ENCODE measurements around the gene FXR2. TPM values are rescaled to one million over a fixed set of nuclear protein-coding genes. Genes with fewer than 3 reads are reported as not detected.

The FXR2 gene
- total RNA-seq, 5 donors from 2014 or later (not counting 1 experiment from before 2014, with no cell fraction given), result 25.4 to 44.7 (median 40.5) TPM

DNA sequence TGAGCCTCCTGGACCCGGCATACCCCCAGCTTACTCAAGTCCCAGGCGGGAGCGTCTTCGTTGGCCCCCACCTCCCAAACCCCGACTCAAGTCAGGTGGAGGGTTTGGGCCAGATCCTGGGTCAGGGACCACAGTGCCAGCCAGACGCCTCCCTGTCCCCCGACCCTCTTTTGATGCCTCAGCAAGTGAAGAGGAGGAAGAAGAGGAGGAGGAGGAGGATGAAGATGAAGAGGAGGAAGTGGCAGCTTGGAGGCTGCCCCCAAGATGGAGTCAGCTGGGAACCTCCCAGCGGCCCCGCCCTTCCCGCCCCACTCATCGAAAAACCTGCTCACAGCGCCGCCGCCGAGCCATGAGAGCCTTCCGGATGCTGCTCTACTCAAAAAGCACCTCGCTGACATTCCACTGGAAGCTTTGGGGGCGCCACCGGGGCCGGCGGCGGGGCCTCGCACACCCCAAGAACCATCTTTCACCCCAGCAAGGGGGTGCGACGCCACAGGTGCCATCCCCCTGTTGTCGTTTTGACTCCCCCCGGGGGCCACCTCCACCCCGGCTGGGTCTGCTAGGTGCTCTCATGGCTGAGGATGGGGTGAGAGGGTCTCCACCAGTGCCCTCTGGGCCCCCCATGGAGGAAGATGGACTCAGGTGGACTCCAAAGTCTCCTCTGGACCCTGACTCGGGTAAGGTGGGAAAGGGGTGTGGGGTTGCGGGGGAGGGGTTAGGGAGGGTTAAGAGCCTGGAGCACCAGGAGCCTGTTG is 51.4 kb downstream of the FXR2 start:
- POLR2A ChIA-PET, result interaction anchor here in 1 of 2 donors (0.5 kb wide), 1 partner anchor 58 kb away, joined by 5 read pairs; no protein-coding TSS in a partner anchor
- Histone ChIP-seq H3K27me3 (replicated peaks in 1 of 2; ENCODE audit: control insufficient read depth in 2 of 2, extremely low read depth in 1 of 2, insufficient read depth in 2 of 2, low read length in 1 of 2) (no peaks in the 10 kb centered on the region), H3K9me3 (no peaks in the 10 kb centered on the region), H3K4me3 (ENCODE audit: control insufficient read depth in 1 of 2, extremely low read depth in 1 of 2, low read length in 1 of 2) (no peak overlapping the region), H3K36me3 (ENCODE audit: control insufficient read depth in 2 of 2, extremely low read depth in 1 of 2, insufficient read depth in 1 of 2, low read length in 1 of 2) (peaks cover 3 to 35% of the 10 kb centered on the region in 2 donors), H3K27ac (ENCODE audit: low read length) (no peak overlapping the region), H3K4me1 (ENCODE audit: control insufficient read depth in 1 of 2, extremely low read depth in 1 of 2, insufficient read depth in 2 of 2, low read length in 2 of 2) (peaks cover 8 to 39% of the 10 kb centered on the region in 2 experiments)
- H3K36me3 Mint-ChIP-seq, result peaks cover 9% of the 10 kb centered on the region
- WGBS (ENCODE audit: insufficient coverage), result 95% methylated on average over 14 of the region's 30 CpGs
- H3K9me3 Mint-ChIP-seq, result no peaks in the 10 kb centered on the region
- DNase-seq (no peak), ATAC-seq (replicated peaks in 1 of 4) (no peak)
- no peaks in the 10 kb centered on the region for H3K27me3 Mint-ChIP-seq
- H3K27ac Mint-ChIP-seq, result peak overlapping the region in 1 of 2 donors; percentile 84
- CTCF ChIA-PET, result no interaction called here
- H3K4me3 Mint-ChIP-seq, result peak overlapping the region; percentile 82 to 87 (median 85)
- H3K4me1 Mint-ChIP-seq, result peaks cover 24 to 44% (median 34%) of the 10 kb centered on the region in 3 donors

DNA sequence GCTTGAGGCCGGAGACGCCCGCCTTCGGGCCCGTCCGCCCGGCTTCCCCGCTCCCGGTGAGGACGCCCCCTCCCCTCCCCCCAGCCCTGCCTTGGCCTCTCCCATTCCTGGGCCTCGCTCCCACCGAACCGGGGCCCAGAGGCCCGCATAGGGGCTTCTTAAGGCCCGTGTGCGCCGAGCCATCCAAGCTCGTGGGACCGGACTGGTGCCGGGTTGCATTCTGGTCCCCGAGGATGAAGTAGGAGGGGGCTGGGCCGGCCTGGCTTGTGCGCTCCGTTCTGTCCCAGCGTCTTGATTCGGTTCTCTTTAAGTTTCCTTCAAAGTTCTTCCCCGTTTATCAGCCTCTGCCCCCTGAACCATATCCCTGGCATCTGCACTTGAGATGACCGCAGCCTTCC is 52.5 kb downstream of the FXR2 start:
- H3K36me3 ChIP-seq (ENCODE audit: control insufficient read depth in 2 of 2, extremely low read depth in 1 of 2, insufficient read depth in 1 of 2, low read length in 1 of 2), result peaks cover 3 to 35% of the 10 kb centered on the region in 2 donors
- H3K9me3 Mint-ChIP-seq, result no peaks in the 10 kb centered on the region
- H3K9me3 ChIP-seq, result no peaks in the 10 kb centered on the region
- no peak for DNase-seq
- peak in 3 of 4 experiments; percentile 2 to 4 (median 2) for ATAC-seq (replicated peaks in 1 of 4)
- peaks cover 28 to 48% (median 44%) of the 10 kb centered on the region in 3 donors for H3K4me1 Mint-ChIP-seq
- H3K4me1 ChIP-seq (ENCODE audit: control insufficient read depth in 1 of 2, extremely low read depth in 1 of 2, insufficient read depth in 2 of 2, low read length in 2 of 2), result peaks cover 12 to 50% of the 10 kb centered on the region in 2 experiments
- peak overlapping the region; percentile 79 to 84 for H3K27ac Mint-ChIP-seq
- WGBS (ENCODE audit: insufficient coverage), result under 1% methylated on average over 23 of the region's 28 CpGs
- no peaks in the 10 kb centered on the region for H3K27me3 ChIP-seq (replicated peaks in 1 of 2; ENCODE audit: control insufficient read depth in 2 of 2, extremely low read depth in 1 of 2, insufficient read depth in 2 of 2, low read length in 1 of 2)
- ChIA-PET POLR2A (interaction anchor here in 1 of 2 donors (1.0 to 1.1 kb wide), 2 partner anchors 12 to 21 kb away, joined by 3 read pairs; partner anchors contain the start of gene MPDU1), CTCF (no interaction called here)
- peak overlapping the region; percentile 61 for H3K27ac ChIP-seq (ENCODE audit: low read length)
- peak overlapping the region; percentile 67 to 83 for H3K4me3 ChIP-seq (ENCODE audit: control insufficient read depth in 1 of 2, extremely low read depth in 1 of 2, low read length in 1 of 2)
- peaks cover 4% of the 10 kb centered on the region for H3K36me3 Mint-ChIP-seq
- no peaks in the 10 kb centered on the region for H3K27me3 Mint-ChIP-seq
- peak overlapping the region; percentile 82 to 87 (median 85) for H3K4me3 Mint-ChIP-seq

DNA sequence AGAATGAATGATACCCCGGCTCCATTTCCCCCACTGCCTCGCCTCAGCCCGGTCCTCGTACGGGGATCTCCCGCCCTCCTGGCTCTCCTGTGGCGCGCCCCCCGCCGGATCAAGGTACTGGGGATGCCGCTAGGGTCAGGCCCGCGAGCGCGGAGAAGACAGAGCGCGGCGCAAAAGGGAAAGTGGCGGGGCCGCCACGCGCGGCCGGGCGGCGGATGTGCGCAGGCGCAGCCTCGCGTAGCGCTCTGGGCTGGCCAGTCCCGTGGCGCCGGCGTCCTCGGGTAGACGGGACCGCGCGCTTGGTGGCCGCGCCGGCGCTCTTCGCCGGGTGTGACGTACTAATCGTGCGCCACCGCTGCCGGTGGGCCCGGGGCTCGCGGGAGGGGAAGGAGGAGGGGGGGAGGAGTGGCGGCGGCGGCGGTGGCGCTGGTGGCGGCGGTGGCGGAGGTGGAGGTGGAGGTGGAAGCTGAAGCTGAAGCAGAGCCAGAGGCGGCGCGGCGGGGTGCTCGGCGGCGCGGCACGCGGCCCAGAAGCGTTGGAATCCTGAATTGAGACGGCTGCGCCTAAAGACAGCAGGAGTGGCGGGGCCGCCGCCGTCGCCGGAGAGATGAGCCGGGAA is 53.0 kb downstream of the FXR2 start, which contains the start of gene SENP3:
TSS of gene SENP3 (plus strand) at position 331 of the 619 bp plus-strand sequence. CDS start 1,158 bp downstream, outside the sequence.
- H3K4me1 Mint-ChIP-seq, result peaks cover 29 to 48% (median 46%) of the 10 kb centered on the region in 3 donors
- H3K27ac Mint-ChIP-seq, result peak within 1 kb of the TSS; percentile 85 to 95
- peak within 1 kb of the TSS; percentile 73 to 83 for H3K4me3 ChIP-seq (ENCODE audit: control insufficient read depth in 1 of 2, extremely low read depth in 1 of 2, low read length in 1 of 2)
- no peaks in the 10 kb centered on the region for H3K9me3 ChIP-seq
- H3K4me3 Mint-ChIP-seq, result peak within 1 kb of the TSS; percentile 87 to 92 (median 92)
- no peaks in the 10 kb centered on the region for H3K27me3 Mint-ChIP-seq
- peaks cover 4% of the 10 kb centered on the region for H3K36me3 Mint-ChIP-seq
- H3K4me1 ChIP-seq (ENCODE audit: control insufficient read depth in 1 of 2, extremely low read depth in 1 of 2, insufficient read depth in 2 of 2, low read length in 2 of 2), result peaks cover 12 to 51% of the 10 kb centered on the region in 2 experiments
- H3K27ac ChIP-seq (ENCODE audit: low read length), result peak within 1 kb of the TSS; percentile 91
- peak; percentile 74 to 97 (median 85) for DNase-seq
- under 1% methylated on average over 77 of the region's 82 CpGs for WGBS (ENCODE audit: insufficient coverage)
- H3K36me3 ChIP-seq (ENCODE audit: control insufficient read depth in 2 of 2, extremely low read depth in 1 of 2, insufficient read depth in 1 of 2, low read length in 1 of 2), result peaks cover 3 to 33% of the 10 kb centered on the region in 2 donors
- POLR2A ChIA-PET, result interaction anchor here (0.6 to 1.1 kb wide), 4 partner anchors 13 to 120 kb away, joined by 3 to 5 read pairs (median 4); partner anchors contain the start of gene MPDU1 (in 1 of the 2)
- H3K27me3 ChIP-seq (replicated peaks in 1 of 2; ENCODE audit: control insufficient read depth in 2 of 2, extremely low read depth in 1 of 2, insufficient read depth in 2 of 2, low read length in 1 of 2), result no peaks in the 10 kb centered on the region
- CTCF ChIA-PET, result interaction anchor here (1.0 to 2.8 kb wide), 17 partner anchors 9 to 516 kb away, joined by 3 to 22 read pairs (median 6); partner anchors contain the start of genes FXR2 (in 1 of the 2), GABARAP (in 1 of the 2), TMEM102 (in 1 of the 2) and TP53 (in 1 of the 2)
- no peaks in the 10 kb centered on the region for H3K9me3 Mint-ChIP-seq
- peak; percentile 86 to 89 (median 88) for ATAC-seq (replicated peaks in 1 of 4)

DNA sequence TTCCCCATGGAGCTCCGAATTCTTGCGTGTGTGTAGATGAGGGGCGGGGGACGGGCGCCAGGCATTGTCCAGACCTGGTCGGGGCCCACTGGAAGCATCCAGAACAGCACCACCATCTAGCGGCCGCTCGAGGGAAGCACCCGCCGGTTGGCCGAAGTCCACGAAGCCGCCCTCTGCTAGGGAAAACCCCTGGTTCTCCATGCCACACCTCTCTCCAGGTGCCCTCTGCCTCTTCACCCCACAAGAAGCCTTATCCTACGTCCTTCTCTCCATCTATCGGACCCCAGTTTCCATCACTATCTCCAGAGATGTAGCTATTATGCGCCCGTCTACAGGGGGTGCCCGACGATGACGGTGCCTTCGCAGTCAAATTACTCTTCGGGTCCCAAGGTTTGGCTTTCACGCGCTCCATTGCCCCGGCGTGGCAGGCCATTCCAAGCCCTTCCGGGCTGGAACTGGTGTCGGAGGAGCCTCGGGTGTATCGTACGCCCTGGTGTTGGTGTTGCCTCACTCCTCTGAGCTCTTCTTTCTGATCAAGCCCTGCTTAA is 53.6 kb downstream of the FXR2 start:
- peak overlapping the region; percentile 87 to 92 (median 92) for H3K4me3 Mint-ChIP-seq
- POLR2A ChIA-PET, result interaction anchor here (0.5 to 1.2 kb wide), 6 partner anchors 22 to 280 kb away, joined by 3 to 5 read pairs (median 4); partner anchors contain the start of genes MPDU1 (in 1 of the 2) and SLC2A4 (in 1 of the 2)
- peak; percentile 62 to 72 (median 69) for ATAC-seq (replicated peaks in 1 of 4)
- Histone ChIP-seq H3K4me1 (ENCODE audit: control insufficient read depth in 1 of 2, extremely low read depth in 1 of 2, insufficient read depth in 2 of 2, low read length in 2 of 2) (peaks cover 12 to 51% of the 10 kb centered on the region in 2 experiments), H3K4me3 (ENCODE audit: control insufficient read depth in 1 of 2, extremely low read depth in 1 of 2, low read length in 1 of 2) (peak overlapping the region; percentile 73 to 83), H3K27ac (ENCODE audit: low read length) (peak overlapping the region; percentile 91), H3K9me3 (no peaks in the 10 kb centered on the region), H3K27me3 (replicated peaks in 1 of 2; ENCODE audit: control insufficient read depth in 2 of 2, extremely low read depth in 1 of 2, insufficient read depth in 2 of 2, low read length in 1 of 2) (no peaks in the 10 kb centered on the region), H3K36me3 (ENCODE audit: control insufficient read depth in 2 of 2, extremely low read depth in 1 of 2, insufficient read depth in 1 of 2, low read length in 1 of 2) (peaks cover 3 to 32% of the 10 kb centered on the region in 2 donors)
- WGBS (ENCODE audit: insufficient coverage), result 0% methylated on average over 25 of the region's 32 CpGs
- H3K9me3 Mint-ChIP-seq, result no peaks in the 10 kb centered on the region
- CTCF ChIA-PET, result interaction anchor here (0.6 to 2.8 kb wide), 35 partner anchors 9 to 515 kb away, joined by 3 to 22 read pairs (median 4); partner anchors contain the start of genes FXR2 (in 1 of the 2), GABARAP (in 1 of the 2), TMEM102 (in 1 of the 2) and TP53 (in 1 of the 2)
- H3K27me3 Mint-ChIP-seq, result no peaks in the 10 kb centered on the region
- peaks cover 33 to 53% (median 52%) of the 10 kb centered on the region in 3 donors for H3K4me1 Mint-ChIP-seq
- peak overlapping the region; percentile 85 to 95 for H3K27ac Mint-ChIP-seq
- H3K36me3 Mint-ChIP-seq, result peaks cover 8% of the 10 kb centered on the region
- peak; percentile 48 to 87 (median 71) for DNase-seq

GRCh38 chr17:7560172-7561027 is 54.3 kb downstream of the FXR2 start:
- peaks cover 36 to 59% (median 56%) of the 10 kb centered on the region in 3 donors for H3K4me1 Mint-ChIP-seq
- H3K9me3 ChIP-seq, result no peaks in the 10 kb centered on the region
- no peaks in the 10 kb centered on the region for H3K9me3 Mint-ChIP-seq
- H3K27ac Mint-ChIP-seq, result peak overlapping the region; percentile 85 to 95
- ChIA-PET CTCF (interaction anchor here (0.6 to 2.8 kb wide), 36 partner anchors 8 to 515 kb away, joined by 3 to 22 read pairs (median 4); partner anchors contain the start of genes FXR2 (in 1 of the 2), GABARAP (in 1 of the 2), TMEM102 (in 1 of the 2) and TP53 (in 1 of the 2)), POLR2A (interaction anchor here (0.5 to 1.2 kb wide), 5 partner anchors 53 to 279 kb away, joined by 3 to 8 read pairs (median 4); partner anchors contain the start of gene SLC2A4 (in 1 of the 2))
- ATAC-seq (replicated peaks in 1 of 4), result peak in 3 of 4 experiments; percentile 14 to 21 (median 17)
- H3K4me1 ChIP-seq (ENCODE audit: control insufficient read depth in 1 of 2, extremely low read depth in 1 of 2, insufficient read depth in 2 of 2, low read length in 2 of 2), result peaks cover 12 to 54% of the 10 kb centered on the region in 2 experiments
- no peaks in the 10 kb centered on the region for H3K27me3 Mint-ChIP-seq
- peaks cover 3 to 27% of the 10 kb centered on the region in 2 donors for H3K36me3 ChIP-seq (ENCODE audit: control insufficient read depth in 2 of 2, extremely low read depth in 1 of 2, insufficient read depth in 1 of 2, low read length in 1 of 2)
- peak overlapping the region; percentile 91 for H3K27ac ChIP-seq (ENCODE audit: low read length)
- peaks cover 12% of the 10 kb centered on the region for H3K36me3 Mint-ChIP-seq
- no peaks in the 10 kb centered on the region for H3K27me3 ChIP-seq (replicated peaks in 1 of 2; ENCODE audit: control insufficient read depth in 2 of 2, extremely low read depth in 1 of 2, insufficient read depth in 2 of 2, low read length in 1 of 2)
- 53% methylated on average over 13 of the region's 22 CpGs for WGBS (ENCODE audit: insufficient coverage)
- H3K4me3 Mint-ChIP-seq, result peak overlapping the region; percentile 87 to 92 (median 92)
- H3K4me3 ChIP-seq (ENCODE audit: control insufficient read depth in 1 of 2, extremely low read depth in 1 of 2, low read length in 1 of 2), result peak overlapping the region; percentile 73 to 83
- DNase-seq, result peak in 21 of 35 experiments; percentile 23 to 69 (median 46)

Data from T-cell (primary cell).